NCI-H2196 (cell line): ENCODE measurements around the gene SCARB1.
"Not testable (repeated sequence)": the region's sequence is repeated elsewhere in the genome, so short reads cannot be mapped to it uniquely, and the experiment has no call there.

Experiments
- DNase-seq: peaks from one replicate; lab custom pipeline; 2025; ENCODE audit not compliant: unreplicated experiment; lab: John Stamatoyannopoulos, UW

Gene SCARB1

GRCh38 chr12:124884587-124885438 lies 21.1 kb upstream of the SCARB1 start:
- DNase-seq = no peak

DNA sequence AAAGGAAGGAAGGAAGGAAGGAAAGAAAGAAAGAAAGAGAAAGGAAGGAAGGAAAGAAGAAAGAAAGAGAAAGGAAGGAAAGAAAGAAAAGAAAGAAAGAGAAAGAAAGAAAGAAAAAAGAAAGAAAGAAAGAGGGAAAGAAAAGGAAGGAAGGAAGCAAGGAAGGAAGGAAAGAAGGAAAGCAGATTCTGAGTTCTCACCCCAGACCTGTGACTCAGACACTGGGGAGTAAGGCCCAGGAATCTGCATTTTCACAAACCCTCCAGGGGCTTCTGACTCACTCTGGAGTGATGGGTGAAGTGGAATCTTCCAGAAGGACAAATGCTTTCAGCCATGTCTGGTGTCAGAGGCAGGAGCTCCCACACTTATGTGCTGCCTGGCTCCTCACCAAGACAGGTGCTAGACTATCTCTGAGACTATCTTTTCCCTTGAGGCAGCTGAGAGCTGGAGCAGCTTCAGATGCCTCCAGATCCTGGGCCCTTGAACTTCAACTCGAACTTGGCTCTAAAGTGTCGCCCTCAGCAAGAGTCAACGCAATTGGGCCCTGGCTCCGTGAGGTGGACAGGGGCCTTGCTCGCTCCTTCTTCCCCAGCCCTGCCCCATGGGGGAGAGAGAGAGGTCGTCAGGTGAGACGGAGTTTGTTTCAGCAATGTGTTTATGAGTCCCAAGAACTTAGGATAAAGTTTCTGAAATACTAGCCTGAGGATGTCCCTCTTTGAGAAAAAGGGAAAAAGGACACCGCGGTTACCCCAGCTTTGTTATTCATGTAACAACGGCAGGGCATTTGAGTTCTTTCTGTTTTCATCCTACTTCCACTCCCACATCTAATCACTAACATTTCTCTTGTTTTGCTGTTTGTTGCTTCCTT lies 19.8 kb upstream of the SCARB1 start:
- peak; percentile 23 for DNase-seq

GRCh38 chr12:124881123-124881522 lies 17.5 kb upstream of the SCARB1 start:
- no peak for DNase-seq

DNA sequence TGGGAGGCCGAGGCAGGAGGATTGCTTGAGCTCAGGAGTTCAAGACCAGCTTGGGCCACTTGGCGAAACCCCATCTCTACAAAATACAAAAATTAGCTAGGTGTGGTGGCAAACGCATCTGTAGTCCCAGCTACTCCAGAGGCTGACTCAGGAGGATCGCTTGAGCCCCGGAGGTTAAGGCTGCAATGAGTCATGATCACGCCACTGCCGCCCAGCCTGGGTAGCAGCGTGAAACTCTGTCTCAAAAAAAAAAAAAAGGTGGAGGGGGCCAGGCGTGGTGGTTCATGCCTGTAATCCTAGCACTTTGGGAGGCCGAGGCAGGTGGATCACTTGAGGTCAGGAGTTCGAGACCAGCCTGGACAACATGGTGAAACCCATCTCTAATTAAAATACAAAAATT lies 16.7 kb upstream of the SCARB1 start:
- not testable (repeated sequence) for DNase-seq

- DNase-seq = no peak
These were observed 15.3 kb upstream of the SCARB1 start for GRCh38 chr12:124878795-124879516.

DNA sequence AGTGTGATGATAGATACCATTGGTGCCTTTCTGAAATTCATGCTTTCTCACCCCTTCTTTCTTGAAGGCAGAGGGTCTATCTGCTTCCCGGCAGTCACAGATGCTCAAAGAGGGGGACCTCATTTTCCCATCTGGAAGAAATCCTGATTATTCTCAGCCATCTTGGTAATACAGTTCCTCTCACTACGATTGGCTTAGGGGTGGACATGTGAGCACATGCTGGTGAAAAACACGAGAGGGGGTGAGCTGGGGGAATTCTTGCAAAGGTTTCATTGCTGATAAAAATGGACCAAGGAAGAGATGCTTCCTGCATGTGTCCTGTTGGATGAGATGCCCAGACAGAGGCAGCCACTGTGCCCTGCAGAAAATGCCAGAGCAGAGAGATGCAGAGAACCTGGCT lies 13.8 kb upstream of the SCARB1 start:
- DNase-seq = no peak

DNA sequence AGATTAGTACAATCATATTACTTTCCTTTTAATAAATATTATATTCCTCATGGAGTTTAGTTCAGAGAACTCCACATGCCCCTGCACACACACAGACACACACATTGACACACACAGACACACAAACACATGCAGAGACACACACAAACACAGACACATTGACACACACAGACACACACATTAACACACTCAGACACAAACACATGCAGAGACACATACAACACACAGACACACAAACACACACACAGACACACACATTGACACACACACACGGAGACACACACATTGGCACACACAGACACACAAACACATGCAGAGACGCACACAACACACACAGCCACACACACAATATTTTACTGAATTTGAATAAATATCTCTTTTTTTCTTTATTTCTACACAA lies 12.5 kb upstream of the SCARB1 start:
- no peak for DNase-seq

GRCh38 chr12:124875803-124876132 lies 12.1 kb upstream of the SCARB1 start:
- no peak for DNase-seq

DNA sequence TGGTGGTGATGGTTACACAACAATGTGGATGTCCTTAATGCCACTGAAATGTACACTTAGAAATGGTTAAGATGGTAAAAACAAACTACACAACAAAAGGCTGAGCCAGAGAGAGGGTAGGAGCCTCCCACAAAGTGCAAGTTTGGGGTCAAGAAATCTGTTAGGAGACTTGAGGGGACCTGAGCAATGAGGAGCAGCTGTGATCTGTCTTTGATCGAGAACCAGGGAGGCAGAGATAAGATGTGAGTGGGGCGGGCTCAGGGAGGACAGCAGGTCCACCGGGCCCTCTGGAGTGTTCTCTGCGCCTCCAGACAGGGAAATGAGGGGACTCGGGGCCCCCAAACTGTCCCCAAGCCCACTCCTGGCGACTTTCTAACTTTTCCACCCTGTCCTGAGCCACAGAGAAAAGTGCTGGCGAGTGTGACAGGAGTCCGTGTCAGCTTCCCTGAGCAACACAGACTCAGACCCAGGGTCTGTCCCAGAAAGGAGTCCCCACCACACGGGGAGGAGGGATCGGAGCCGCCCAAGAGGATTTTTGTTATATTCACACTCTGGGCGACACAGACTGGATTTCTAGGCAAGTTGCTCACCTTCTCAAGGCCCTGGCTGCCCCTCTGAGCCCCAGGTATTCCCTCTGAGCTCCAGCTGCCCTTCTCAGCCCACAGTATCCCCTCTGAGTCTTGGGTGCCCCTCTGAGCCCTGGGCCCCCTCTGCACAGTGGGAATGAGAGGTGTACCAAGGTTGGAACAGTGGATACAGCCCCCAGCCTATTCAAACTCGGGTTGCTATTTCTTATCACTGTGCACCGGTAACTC lies 11.5 kb upstream of the SCARB1 start:
- no peak for DNase-seq

- no peak for DNase-seq
These were observed 10.5 kb upstream of the SCARB1 start for GRCh38 chr12:124874188-124874587.

- no peak for DNase-seq
These were observed 8.5 kb upstream of the SCARB1 start for GRCh38 chr12:124872068-124872719.

DNA sequence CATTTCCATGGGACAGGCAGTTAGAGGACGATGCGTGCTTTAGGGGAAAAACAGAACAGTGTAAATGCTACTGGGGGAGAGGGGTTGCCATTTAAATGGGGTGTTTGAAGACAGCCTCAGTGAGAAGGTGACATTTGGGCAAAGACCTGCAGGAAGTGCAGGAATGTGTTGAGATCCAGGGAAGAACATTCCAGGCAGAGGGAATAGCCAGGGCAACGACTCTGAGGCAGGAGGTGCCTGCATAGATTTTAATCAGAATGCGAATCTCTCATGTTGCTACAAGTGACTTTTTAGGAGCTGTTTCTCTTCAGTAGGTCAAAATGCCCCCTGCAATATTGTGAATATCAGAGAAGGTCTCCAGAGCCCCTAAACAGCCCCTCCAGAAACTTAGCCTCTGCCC lies 7.6 kb upstream of the SCARB1 start:
- DNase-seq = no peak

DNA sequence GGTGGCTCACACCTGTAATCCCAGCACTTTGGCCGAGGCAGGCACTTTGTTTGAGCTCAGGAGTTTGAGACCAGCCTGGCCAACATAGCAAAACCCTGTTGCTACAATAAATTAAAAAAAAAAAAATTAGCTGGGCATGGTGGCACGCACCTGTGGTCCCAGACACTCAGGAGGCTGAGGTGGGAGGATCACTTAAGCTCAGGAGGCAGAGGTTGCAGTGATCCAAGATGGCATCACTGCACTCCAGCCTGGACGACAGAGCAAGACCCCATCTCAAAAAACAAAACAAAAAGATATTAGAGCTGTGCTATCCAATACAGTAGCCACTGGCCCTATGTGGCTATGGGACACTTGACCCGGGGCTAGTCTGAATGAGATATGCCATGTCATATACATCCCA lies 6.9 kb upstream of the SCARB1 start:
- DNase-seq = no peak

DNA sequence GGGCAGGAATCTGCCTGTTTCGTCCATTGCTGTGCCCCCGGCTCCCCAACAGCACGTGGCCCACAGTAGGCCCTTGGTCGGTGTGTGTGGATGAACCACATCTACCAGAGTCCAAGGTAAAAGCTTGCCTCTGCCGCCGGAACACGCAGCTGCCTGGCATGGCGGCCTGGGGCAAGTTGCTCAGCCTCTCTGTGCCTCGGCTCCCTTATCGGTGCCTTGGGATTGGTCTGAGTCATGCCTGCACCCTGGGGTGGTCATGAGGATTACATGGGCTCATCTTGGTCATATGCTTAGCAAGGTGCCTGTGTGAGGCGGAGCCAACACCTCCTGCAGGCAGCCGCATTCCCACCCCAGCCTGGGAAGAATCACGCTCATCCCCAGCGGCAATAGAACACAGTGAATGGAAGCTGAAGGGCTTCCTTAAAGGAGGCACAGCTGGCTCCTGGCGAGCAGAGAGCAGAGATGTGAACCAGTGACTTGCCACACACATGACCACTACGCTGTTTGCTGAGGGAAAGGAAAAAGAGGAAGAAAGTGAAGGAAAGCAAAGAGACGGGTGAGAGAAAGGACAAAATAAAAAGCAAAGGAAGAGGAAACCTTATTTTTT lies 5.5 kb upstream of the SCARB1 start:
- no peak for DNase-seq

GRCh38 chr12:124868252-124869058 lies 4.8 kb upstream of the SCARB1 start:
- DNase-seq = no peak

DNA sequence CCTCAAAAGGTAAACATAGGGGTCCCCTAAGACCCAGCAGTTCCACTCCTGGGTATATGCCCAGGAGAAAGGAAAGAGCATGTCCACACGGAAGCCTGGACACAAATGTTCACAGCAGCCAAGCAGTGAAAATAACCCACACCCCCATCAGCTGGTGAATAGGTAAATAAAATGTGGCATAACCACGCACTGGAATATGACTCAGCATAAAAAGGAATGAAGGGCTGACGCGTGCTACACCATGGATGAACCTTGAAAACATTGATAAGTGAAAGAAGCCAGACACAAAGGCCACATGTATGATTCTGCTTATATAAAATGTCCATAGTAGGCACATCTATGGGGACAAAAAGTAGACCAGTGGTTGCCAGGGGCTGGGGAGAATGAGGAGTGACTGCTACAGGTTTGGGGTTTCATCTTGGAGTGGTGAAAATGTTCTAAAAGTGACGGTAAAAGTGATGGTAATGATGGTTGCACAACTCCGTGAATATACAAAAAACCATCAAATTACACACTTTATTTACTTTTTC lies 3.8 kb upstream of the SCARB1 start:
- DNase-seq = no peak

DNA sequence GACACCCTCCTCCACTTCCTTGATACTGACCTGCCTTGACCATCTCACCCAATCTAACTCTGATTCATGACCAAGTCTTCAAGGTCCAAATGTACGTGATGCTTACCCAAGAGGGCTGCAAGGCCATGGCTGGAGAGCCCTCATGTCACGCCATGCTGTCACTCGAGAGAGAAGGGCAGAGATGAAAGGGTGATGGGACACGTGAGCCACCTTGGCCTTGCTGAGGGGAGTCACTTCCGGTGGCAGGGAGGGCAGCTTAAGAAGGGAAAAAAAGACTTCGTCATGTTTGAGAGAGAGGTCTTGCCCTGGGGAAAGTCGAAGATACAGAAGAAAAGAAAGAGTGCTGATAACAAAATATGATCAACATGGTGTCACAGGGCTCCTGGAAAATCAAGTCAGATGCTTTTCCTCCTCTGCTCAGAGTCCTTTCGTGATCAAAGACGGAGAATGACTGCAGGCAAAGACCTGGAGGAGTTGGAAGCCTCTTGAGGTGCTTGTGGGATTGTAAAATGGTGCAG lies 3.3 kb upstream of the SCARB1 start:
- no peak for DNase-seq

GRCh38 chr12:124866195-124866882 lies 2.7 kb upstream of the SCARB1 start:
- no peak for DNase-seq
